ENCODE measurements around the gene SPATA22. TPM values are rescaled to one million over a fixed set of nuclear protein-coding genes. Genes with fewer than 3 reads are reported as not detected.
"Not testable (repeated sequence)": the region's sequence is repeated elsewhere in the genome, so short reads cannot be mapped to it uniquely, and the experiment has no call there.

Gene SPATA22, protein sequence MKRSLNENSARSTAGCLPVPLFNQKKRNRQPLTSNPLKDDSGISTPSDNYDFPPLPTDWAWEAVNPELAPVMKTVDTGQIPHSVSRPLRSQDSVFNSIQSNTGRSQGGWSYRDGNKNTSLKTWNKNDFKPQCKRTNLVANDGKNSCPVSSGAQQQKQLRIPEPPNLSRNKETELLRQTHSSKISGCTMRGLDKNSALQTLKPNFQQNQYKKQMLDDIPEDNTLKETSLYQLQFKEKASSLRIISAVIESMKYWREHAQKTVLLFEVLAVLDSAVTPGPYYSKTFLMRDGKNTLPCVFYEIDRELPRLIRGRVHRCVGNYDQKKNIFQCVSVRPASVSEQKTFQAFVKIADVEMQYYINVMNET
- not detected for total RNA-seq

DNA sequence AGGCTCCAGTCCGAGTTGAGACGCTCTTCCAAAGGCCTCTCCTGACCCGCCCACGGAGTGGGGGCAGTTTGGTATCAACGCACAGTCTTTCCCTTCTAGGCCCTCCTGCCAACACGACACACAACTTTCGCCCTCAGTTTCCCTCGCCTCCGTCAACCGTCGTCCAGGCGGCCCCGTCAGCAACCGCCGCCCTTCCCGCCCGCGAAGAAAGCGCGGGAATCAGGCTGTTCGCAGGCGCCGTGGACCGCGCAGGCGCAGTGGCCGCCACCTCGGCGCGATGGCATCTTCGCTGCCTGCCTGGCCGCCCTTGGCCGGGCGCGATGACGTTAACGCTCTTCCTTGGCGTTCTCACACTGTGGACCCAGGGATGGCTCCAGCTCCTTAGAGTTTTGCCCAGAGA is at the start of gene SPATA22:
Gene SPATA22, minus strand, starts transcription at position 221 of the 400 bp plus-strand sequence. CDS start 2,494 bp downstream, outside the sequence.
- H3K36me3 Mint-ChIP-seq (ENCODE audit: low read depth) = no peaks in the 10 kb centered on the region
- H3K9me3 Mint-ChIP-seq = no peaks in the 10 kb centered on the region
- no peak within 1 kb of the TSS for H3K27ac Mint-ChIP-seq
- TF ChIP-seq, protein P1, sequence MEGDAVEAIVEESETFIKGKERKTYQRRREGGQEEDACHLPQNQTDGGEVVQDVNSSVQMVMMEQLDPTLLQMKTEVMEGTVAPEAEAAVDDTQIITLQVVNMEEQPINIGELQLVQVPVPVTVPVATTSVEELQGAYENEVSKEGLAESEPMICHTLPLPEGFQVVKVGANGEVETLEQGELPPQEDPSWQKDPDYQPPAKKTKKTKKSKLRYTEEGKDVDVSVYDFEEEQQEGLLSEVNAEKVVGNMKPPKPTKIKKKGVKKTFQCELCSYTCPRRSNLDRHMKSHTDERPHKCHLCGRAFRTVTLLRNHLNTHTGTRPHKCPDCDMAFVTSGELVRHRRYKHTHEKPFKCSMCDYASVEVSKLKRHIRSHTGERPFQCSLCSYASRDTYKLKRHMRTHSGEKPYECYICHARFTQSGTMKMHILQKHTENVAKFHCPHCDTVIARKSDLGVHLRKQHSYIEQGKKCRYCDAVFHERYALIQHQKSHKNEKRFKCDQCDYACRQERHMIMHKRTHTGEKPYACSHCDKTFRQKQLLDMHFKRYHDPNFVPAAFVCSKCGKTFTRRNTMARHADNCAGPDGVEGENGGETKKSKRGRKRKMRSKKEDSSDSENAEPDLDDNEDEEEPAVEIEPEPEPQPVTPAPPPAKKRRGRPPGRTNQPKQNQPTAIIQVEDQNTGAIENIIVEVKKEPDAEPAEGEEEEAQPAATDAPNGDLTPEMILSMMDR (IDR thresholded peaks at IDR 0.05) = no peak
- H3K27me3 Mint-ChIP-seq = peaks cover 3% of the 10 kb centered on the region
- ChIA-PET POLR2A (no interaction called here), CTCF (no interaction called here)
- H3K4me3 Mint-ChIP-seq = no peak within 1 kb of the TSS
- peaks cover 3% of the 10 kb centered on the region for H3K4me1 Mint-ChIP-seq (ENCODE audit: low read depth)
- intact Hi-C loops (cut with micrococcal nuclease) = no loop called here
- DNase-seq (no peak), ATAC-seq (no peak)

DNA sequence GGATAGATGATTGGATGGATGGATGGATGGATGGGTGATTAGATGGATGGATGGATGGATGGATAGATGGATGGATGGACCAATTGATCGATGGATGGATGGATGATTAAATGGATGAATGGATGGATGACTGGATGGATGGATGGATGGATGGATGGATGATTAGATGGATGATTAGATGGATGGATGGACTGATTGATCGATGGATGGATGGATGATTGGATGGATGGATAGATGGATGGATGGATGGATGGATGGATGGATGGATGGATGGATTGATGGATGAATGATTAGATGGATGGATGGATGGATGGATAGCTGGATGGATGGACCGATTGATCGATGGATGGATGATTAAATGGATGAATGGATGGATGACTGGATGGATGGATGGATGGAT is 47.9 kb upstream of the SPATA22 start:
- CTCF ChIA-PET = not testable (repeated sequence)

DNA sequence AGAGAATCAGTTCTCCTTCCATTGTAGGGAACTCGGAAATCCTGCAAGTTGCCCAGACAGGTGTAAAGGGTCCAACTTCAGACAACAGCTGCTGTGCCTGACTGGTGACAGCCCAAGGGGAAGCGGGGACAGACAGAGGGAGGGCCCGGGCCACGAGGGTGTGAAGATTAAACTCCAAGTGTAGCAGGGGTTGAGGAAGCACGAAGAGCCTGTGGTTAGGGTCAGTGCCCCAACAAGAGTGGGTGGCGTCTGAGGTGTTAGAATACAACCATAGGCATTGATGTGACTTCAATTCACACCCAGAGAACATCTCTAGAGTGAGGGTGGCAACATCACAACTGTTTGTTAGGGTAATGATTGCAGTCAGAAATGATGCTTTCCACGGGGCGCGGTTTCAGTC is 43.3 kb upstream of the SPATA22 start:
- Mint-ChIP-seq H3K36me3 (ENCODE audit: low read depth) (no peaks in the 10 kb centered on the region), H3K9me3 (no peaks in the 10 kb centered on the region), H3K27me3 (no peaks in the 10 kb centered on the region), H3K4me3 (no peak overlapping the region), H3K27ac (no peak overlapping the region), H3K4me1 (ENCODE audit: low read depth) (no peaks in the 10 kb centered on the region)
- DNase-seq = no peak
- no peak for ATAC-seq
- ChIA-PET POLR2A (no interaction called here), CTCF (no interaction called here)
- intact Hi-C loops (cut with micrococcal nuclease) = no loop called here
- TF ChIP-seq, protein P1 (IDR thresholded peaks at IDR 0.05) = no peak

More for the DNA sequence above, 47.9 kb upstream of the SPATA22 start:
- H3K4me3 Mint-ChIP-seq; H3K9me3 Mint-ChIP-seq; H3K36me3 Mint-ChIP-seq (ENCODE audit: low read depth); ATAC-seq; H3K4me1 Mint-ChIP-seq (ENCODE audit: low read depth); POLR2A ChIA-PET; DNase-seq; intact Hi-C loops (cut with micrococcal nuclease); H3K27me3 Mint-ChIP-seq; H3K27ac Mint-ChIP-seq: not testable (repeated sequence)

DNA sequence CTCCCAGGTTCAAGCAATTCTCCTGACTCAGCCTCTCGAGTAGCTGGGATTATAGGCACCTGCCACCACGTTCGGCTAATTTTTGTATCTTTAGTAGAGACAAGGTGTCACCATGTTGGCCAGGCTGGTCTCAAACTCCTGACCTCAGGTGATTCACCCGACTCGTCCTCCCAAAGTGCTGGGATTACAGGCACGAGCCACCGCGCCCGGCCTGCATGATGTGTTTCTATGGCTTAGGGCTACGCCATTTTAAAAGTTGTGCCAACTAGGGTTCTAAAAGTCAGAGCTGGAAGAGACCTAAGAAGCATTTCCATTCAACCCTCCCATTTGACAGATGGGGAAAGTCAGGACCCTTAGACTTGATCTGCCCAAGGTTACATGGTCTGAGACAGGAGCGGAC is 42.5 kb upstream of the SPATA22 start:
- CTCF ChIA-PET; intact Hi-C loops (cut with micrococcal nuclease); H3K36me3 Mint-ChIP-seq (ENCODE audit: low read depth); H3K4me1 Mint-ChIP-seq (ENCODE audit: low read depth); H3K27me3 Mint-ChIP-seq; H3K9me3 Mint-ChIP-seq; ATAC-seq; H3K27ac Mint-ChIP-seq; H3K4me3 Mint-ChIP-seq; DNase-seq; POLR2A ChIA-PET: not testable (repeated sequence)

DNA sequence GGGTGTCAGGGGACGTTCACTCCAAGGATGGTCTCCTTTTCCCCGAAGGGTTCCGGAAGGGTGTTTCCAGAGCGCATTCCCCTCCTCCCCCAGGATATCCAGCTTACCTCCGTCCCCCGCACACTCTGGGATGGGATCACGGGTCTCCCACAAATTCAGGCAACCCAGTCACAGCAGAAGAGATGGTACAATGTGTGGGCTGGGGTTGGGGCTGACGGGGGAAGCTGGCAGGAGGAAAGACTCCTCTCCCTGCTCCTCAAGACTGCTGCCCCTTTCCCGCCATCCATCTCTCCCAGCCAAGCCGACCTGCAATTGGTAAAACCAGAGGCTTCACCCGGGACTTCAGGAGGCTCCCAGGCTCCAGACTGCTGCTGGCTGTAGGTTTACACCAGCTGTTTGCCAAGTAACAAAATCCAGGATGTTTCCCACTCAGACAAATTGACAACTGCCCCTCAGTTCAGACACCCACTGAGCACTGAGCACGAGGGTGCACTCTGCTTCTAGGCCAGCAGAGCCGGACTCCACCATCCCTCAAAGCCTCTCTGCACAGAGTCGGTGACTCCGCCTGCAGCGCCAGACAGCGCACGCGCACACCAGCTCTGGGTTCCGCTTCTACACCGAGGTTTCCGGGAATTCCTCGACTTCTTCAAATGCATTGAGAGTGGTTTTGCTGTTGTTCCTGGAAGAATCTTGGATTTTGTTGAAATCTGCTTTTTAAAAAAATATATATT is 41.9 kb upstream of the SPATA22 start:
- ATAC-seq (no peak), DNase-seq (no peak)
- no peaks in the 10 kb centered on the region for H3K36me3 Mint-ChIP-seq (ENCODE audit: low read depth)
- CTCF ChIA-PET = interaction anchor here (0.6 kb wide), 1 partner anchor 1459 kb away, joined by 3 read pairs; no protein-coding TSS in a partner anchor
- no peaks in the 10 kb centered on the region for H3K9me3 Mint-ChIP-seq
- POLR2A ChIA-PET = no interaction called here
- TF ChIP-seq, protein P1 (IDR thresholded peaks at IDR 0.05) = no peak
- intact Hi-C loops (cut with micrococcal nuclease) = no loop called here
- no peaks in the 10 kb centered on the region for H3K4me1 Mint-ChIP-seq (ENCODE audit: low read depth)
- H3K27ac Mint-ChIP-seq = no peak overlapping the region
- H3K4me3 Mint-ChIP-seq = no peak overlapping the region
- peaks cover 5% of the 10 kb centered on the region for H3K27me3 Mint-ChIP-seq
